PC-9 (cell line): ENCODE measurements around the gene TTBK1. TPM values are rescaled to one million over a fixed set of nuclear protein-coding genes. Genes with fewer than 3 reads are reported as not detected.

Source experiments
- BruUV-seq: library from RNA; stranded (reverse); fragments of 400-500 nt; replicated peaks from 2 replicates; lab custom pipeline; 2021; lab: Mats Ljungman, UMichigan
- CTCF ChIA-PET: fragments of 300-600 bp; sonication (Branson Sonifier 250); formaldehyde crosslinking; loops from one replicate; lab custom pipeline; 2022; ENCODE audit warnings: antibody characterized with exemption; lab: Charles Lee
- POLR2A ChIA-PET: fragments of 300-600 bp; sonication (Branson Sonifier 250); formaldehyde crosslinking; loops from one replicate; lab custom pipeline; 2022; ENCODE audit warnings: antibody characterized with exemption; ENCODE audit not compliant: unreplicated experiment; lab: Charles Lee
- DNase-seq, 2 experiments: peaks; one replicate each; pipeline versions ENCODE4 v3.0.0 to v3.0.0-alpha.2; 2015 to 2022; ENCODE audit warnings: mixed read lengths in 1 of 2
- H2AFZ ChIP-seq: fragments of 200-600 bp; sonication (generic); 2 replicates; pipeline ENCODE4 v1.8.1; 2017; ENCODE audit warnings: antibody characterized with exemption
- H3F3A ChIP-seq: fragments of 200-600 bp; sonication (generic); 2 replicates; pipeline ENCODE4 v1.8.1; 2017; ENCODE audit warnings: antibody characterized with exemption, mild to moderate bottlenecking, low read depth; ENCODE audit not compliant: insufficient read depth
- H3K27ac ChIP-seq: fragments of 200-600 bp; sonication (generic); 2 replicates; pipeline ENCODE4 v1.6.1; 2016; ENCODE audit warnings: mixed run types
- H3K27me3 ChIP-seq: fragments of 200-600 bp; sonication (generic); 2 replicates; pipeline ENCODE4 v1.6.1; 2016; ENCODE audit warnings: low read depth, mixed run types; ENCODE audit not compliant: insufficient read depth
- H3K36me3 ChIP-seq: fragments of 200-600 bp; sonication (generic); 2 replicates; pipeline ENCODE4 v1.6.1; 2016; ENCODE audit warnings: low read depth, mixed run types
- H3K4me1 ChIP-seq: fragments of 200-600 bp; sonication (generic); replicated peaks from 2 replicates; pipeline ENCODE4 v1.6.1; 2016; ENCODE audit warnings: mixed run types; ENCODE audit not compliant: insufficient read depth
- H3K4me2 ChIP-seq: fragments of 200-600 bp; sonication (generic); 2 replicates; pipeline ENCODE4 v1.6.1; 2017; ENCODE audit warnings: mixed run types
- H3K4me3 ChIP-seq: fragments of 200-600 bp; sonication (generic); 2 replicates; pipeline ENCODE4 v1.6.1; 2016; ENCODE audit warnings: mixed run types
- H3K79me2 ChIP-seq: fragments of 200-600 bp; sonication (generic); 2 replicates; pipeline ENCODE4 v1.6.1; 2017; ENCODE audit warnings: low read depth, mixed run types
- H3K9me2 ChIP-seq: fragments of 200-600 bp; sonication (generic); 2 replicates; pipeline ENCODE4 v1.8.1; 2017; ENCODE audit warnings: mild to moderate bottlenecking; ENCODE audit not compliant: insufficient read depth
- H3K9me3 ChIP-seq: fragments of 200-600 bp; sonication (generic); 2 replicates; pipeline ENCODE4 v1.8.1; 2016; ENCODE audit warnings: low read depth; ENCODE audit not compliant: insufficient read depth
- H4K20me1 ChIP-seq: fragments of 200-600 bp; sonication (generic); 2 replicates; pipeline ENCODE4 v1.8.1; 2017; ENCODE audit not compliant: insufficient read depth
- EZH2 ChIP-seq: fragments of 200-600 bp; sonication (generic); IDR thresholded peaks from 2 replicates; pipeline ENCODE4 v1.8.0; 2017; ENCODE audit warnings: antibody characterized with exemption, low read depth
- intact Hi-C: fragments of 100-400 bp; cut with micrococcal nuclease; formaldehyde crosslinking; loops from one replicate; pipeline ENCODE4 v1.10.0; 2022; ENCODE audit not compliant: unreplicated experiment
- total RNA-seq: library from RNA; stranded (reverse); gene quantifications from 2 replicates; pipeline ENCODE4 v1.2.3, GENCODE V29; 2021
- TF ChIP-seq, protein P1 (sequence below): fragments of 200-600 bp; sonication (generic); conservative IDR thresholded peaks from 2 replicates; pipeline ENCODE4 v1.6.1; 2017; ENCODE audit warnings: mixed run types, antibody characterized with exemption, mild to moderate bottlenecking, moderate library complexity

The TTBK1 gene
- total RNA-seq, 1 experiment from 2014 or later, result 0.07 TPM

DNA sequence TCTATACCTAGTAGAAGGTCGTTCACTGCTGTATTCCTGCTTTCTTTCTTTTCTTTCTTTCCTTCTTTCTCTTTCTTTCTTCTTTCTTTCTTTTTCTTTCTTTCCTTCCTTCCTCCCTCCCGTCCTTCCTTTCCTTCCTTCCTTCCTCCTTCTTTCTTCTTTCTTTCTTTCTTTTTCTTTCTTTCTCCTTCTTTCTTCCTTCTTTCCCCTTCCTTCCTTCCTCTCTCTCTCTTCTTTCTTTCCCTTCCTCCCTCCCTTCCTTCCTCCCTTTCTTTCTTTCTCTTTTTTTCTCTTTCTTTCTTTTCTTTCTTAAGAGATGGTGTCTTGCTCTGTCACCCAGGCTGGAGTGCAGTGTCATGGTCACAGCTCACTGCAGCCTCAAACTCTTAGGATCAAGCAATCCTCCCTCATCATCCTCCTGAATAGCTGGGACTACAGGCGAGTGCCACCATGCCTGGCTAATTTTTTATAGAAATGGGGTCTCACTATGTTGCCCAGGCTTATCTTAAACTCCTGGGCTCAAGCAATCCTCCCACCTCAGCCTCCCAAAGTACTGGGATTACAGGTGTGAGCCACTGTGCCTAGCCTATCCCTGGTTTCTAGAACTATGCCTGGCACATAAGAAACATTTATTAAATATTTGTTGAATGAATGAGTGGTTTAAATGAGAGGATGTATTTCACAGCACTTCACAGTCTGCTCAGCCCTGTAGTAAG lies 11.4 kb upstream of the TTBK1 start:
- POLR2A ChIA-PET, result no interaction called here
- no peaks in the 10 kb centered on the region for H3K9me3 ChIP-seq
- H4K20me1 ChIP-seq, result no peaks in the 10 kb centered on the region
- no peak overlapping the region for H3K4me2 ChIP-seq
- H3K79me2 ChIP-seq, result no peaks in the 10 kb centered on the region
- no peaks in the 10 kb centered on the region for H3K9me2 ChIP-seq
- H3F3A ChIP-seq, result no peaks in the 10 kb centered on the region
- no peak overlapping the region for H3K4me3 ChIP-seq
- no TSS peak for BruUV-seq
- H3K36me3 ChIP-seq, result no peaks in the 10 kb centered on the region
- H3K27ac ChIP-seq, result no peak overlapping the region
- no peak for DNase-seq
- intact Hi-C loops, result no loop called here
- no peaks in the 10 kb centered on the region for H3K27me3 ChIP-seq
- H3K4me1 ChIP-seq, result 0 out of 2 replicates have a peak, but pooled peaks cover 9% of the 10 kb centered on the region
- CTCF ChIA-PET, result interaction anchor here (0.5 kb wide), 1 partner anchor 68 kb away, joined by 14 read pairs; no protein-coding TSS in a partner anchor
- no peak for TF ChIP-seq EZH2
- TF ChIP-seq, protein P1, sequence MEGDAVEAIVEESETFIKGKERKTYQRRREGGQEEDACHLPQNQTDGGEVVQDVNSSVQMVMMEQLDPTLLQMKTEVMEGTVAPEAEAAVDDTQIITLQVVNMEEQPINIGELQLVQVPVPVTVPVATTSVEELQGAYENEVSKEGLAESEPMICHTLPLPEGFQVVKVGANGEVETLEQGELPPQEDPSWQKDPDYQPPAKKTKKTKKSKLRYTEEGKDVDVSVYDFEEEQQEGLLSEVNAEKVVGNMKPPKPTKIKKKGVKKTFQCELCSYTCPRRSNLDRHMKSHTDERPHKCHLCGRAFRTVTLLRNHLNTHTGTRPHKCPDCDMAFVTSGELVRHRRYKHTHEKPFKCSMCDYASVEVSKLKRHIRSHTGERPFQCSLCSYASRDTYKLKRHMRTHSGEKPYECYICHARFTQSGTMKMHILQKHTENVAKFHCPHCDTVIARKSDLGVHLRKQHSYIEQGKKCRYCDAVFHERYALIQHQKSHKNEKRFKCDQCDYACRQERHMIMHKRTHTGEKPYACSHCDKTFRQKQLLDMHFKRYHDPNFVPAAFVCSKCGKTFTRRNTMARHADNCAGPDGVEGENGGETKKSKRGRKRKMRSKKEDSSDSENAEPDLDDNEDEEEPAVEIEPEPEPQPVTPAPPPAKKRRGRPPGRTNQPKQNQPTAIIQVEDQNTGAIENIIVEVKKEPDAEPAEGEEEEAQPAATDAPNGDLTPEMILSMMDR, result no peak
- H2AFZ ChIP-seq, result no peak overlapping the region; the same call in 1 of the 2 replicates

DNA sequence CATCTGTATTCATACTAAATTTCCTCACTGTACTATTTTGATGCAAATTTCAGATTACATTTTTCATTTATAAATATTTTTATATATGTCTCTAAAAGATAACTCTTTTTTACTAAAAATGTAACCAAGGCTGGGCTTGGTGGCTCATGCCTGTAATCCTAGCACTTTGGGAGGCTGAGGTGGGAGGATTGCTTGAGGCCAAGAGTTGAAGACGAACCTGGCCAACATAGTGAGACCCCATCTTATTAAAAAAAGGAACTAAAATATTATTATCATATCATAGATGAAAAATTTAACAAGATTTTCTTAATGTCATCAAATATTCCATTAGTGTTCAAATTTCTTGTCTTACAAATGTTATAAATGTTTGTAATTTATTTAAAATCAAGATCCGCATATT lies 7.4 kb upstream of the TTBK1 start:
- H2AFZ ChIP-seq, result no peak overlapping the region
- no peak for DNase-seq
- H3K79me2 ChIP-seq, result no peaks in the 10 kb centered on the region
- no peaks in the 10 kb centered on the region for H3K4me1 ChIP-seq
- H3K9me2 ChIP-seq, result no peaks in the 10 kb centered on the region
- H3K27me3 ChIP-seq, result peaks cover 24% of the 10 kb centered on the region
- no peaks in the 10 kb centered on the region for H3K36me3 ChIP-seq
- CTCF ChIA-PET, result no interaction called here
- H3K4me3 ChIP-seq, result no peak overlapping the region
- intact Hi-C loops, result no loop called here
- TF ChIP-seq, protein P1, result no peak
- no peak for TF ChIP-seq EZH2
- H3K9me3 ChIP-seq, result peaks cover 3% of the 10 kb centered on the region; the same call in 1 of the 2 replicates
- no TSS peak for BruUV-seq
- H3K4me2 ChIP-seq, result no peak overlapping the region
- no peak overlapping the region for H3K27ac ChIP-seq
- H3F3A ChIP-seq, result no peaks in the 10 kb centered on the region
- POLR2A ChIA-PET, result no interaction called here
- H4K20me1 ChIP-seq, result no peaks in the 10 kb centered on the region

- Histone ChIP-seq H3K9me3 (peaks cover 3% of the 10 kb centered on the region; the same call in 1 of the 2 replicates), H3K4me3 (no peak overlapping the region), H3K79me2 (no peaks in the 10 kb centered on the region), H3K9me2 (no peaks in the 10 kb centered on the region), H3K27me3 (peaks cover 52% of the 10 kb centered on the region), H3K27ac (no peak overlapping the region), H3F3A (no peaks in the 10 kb centered on the region), H3K4me1 (no peaks in the 10 kb centered on the region), H4K20me1 (no peaks in the 10 kb centered on the region), H2AFZ (no peak overlapping the region), H3K4me2 (no peak overlapping the region), H3K36me3 (no peaks in the 10 kb centered on the region)
- CTCF ChIA-PET, result interaction anchor here (0.6 to 0.7 kb wide), 2 partner anchors 33 to 219 kb away, joined by 3 to 7 read pairs; no protein-coding TSS in a partner anchor
- no peak for DNase-seq
- no TSS peak for BruUV-seq
- POLR2A ChIA-PET, result no interaction called here
- no peak for TF ChIP-seq EZH2
- TF ChIP-seq, protein P1, result no peak
- intact Hi-C loops, result no loop called here
Observed at GRCh38 chr6:43239054-43239453, 4.2 kb upstream of the TTBK1 start.
